Osteoblast (primary cell): ENCODE measurements around the gene SEPTIN2. TPM values are rescaled to one million over a fixed set of nuclear protein-coding genes. Genes with fewer than 3 reads are reported as not detected.
A peak's percentile ranks its signal among the peaks of the same experiment; 100 is the strongest.

Experiments
- DNase-seq: peaks from one replicate; pipeline ENCODE4 v3.0.0; 2011; ENCODE audit warnings: low spot score, mixed read lengths; ENCODE audit not compliant: insufficient read length; ENCODE audit errors: missing footprints
- H2AFZ ChIP-seq: 2 replicates; pipeline ENCODE4 v1.6.0; 2011; ENCODE audit warnings: mild to moderate bottlenecking, low read length
- H3K27ac ChIP-seq: 2 replicates; pipeline ENCODE4 v1.5.1; 2011; ENCODE audit warnings: mild to moderate bottlenecking, low read depth, low read length, moderate library complexity
- H3K27me3 ChIP-seq: 2 replicates; pipeline ENCODE4 v1.6.0; 2012; ENCODE audit warnings: mild to moderate bottlenecking, control low read depth, inconsistent platforms, low read length, moderate library complexity; ENCODE audit not compliant: insufficient read depth
- H3K36me3 ChIP-seq: 2 replicates; pipeline ENCODE4 v1.5.1; 2011; ENCODE audit warnings: mild to moderate bottlenecking, low read length, control low read depth, moderate library complexity; ENCODE audit not compliant: insufficient read depth
- H3K4me1 ChIP-seq: 2 replicates; pipeline ENCODE4 v1.5.1; 2011; ENCODE audit warnings: mild to moderate bottlenecking, low read length, control low read depth, moderate library complexity; ENCODE audit not compliant: insufficient read depth
- H3K4me2 ChIP-seq: 2 replicates; pipeline ENCODE4 v1.6.0; 2011; ENCODE audit warnings: mild to moderate bottlenecking, low read length; ENCODE audit not compliant: insufficient read depth
- H3K4me3 ChIP-seq: fragments of 200-600 bp; sonication (generic); 3 replicates; pipeline ENCODE4 v1.5.1; 2012; ENCODE audit warnings: mild to moderate bottlenecking, low read length, inconsistent platforms; ENCODE audit not compliant: insufficient read depth
- H3K79me2 ChIP-seq: 2 replicates; pipeline ENCODE4 v1.6.0; 2012; ENCODE audit warnings: mild to moderate bottlenecking, low read length, control low read depth, inconsistent platforms; ENCODE audit not compliant: insufficient read depth
- H3K9me3 ChIP-seq: 2 replicates; pipeline ENCODE4 v1.5.1; 2011; ENCODE audit warnings: low read depth, low read length, control low read depth
- H4K20me1 ChIP-seq: 2 replicates; pipeline ENCODE4 v1.6.0; 2012; ENCODE audit warnings: mild to moderate bottlenecking, low read length, control low read depth; ENCODE audit not compliant: insufficient read depth
- total RNA-seq: library from RNA; depleted of rRNA; stranded (reverse); fragments of >200 nt; gene quantifications from 2 replicates; pipeline ENCODE4 v1.2.3, GENCODE V29; 2012
- TF ChIP-seq, protein P1 (sequence below): IDR thresholded peaks from 2 replicates; pipeline ENCODE4 v1.5.1; 2011; ENCODE audit warnings: mild to moderate bottlenecking, low read depth, low read length, moderate library complexity; ENCODE audit errors: extremely low read depth

Gene SEPTIN2
- total RNA-seq, 1 donor = 418 TPM

DNA sequence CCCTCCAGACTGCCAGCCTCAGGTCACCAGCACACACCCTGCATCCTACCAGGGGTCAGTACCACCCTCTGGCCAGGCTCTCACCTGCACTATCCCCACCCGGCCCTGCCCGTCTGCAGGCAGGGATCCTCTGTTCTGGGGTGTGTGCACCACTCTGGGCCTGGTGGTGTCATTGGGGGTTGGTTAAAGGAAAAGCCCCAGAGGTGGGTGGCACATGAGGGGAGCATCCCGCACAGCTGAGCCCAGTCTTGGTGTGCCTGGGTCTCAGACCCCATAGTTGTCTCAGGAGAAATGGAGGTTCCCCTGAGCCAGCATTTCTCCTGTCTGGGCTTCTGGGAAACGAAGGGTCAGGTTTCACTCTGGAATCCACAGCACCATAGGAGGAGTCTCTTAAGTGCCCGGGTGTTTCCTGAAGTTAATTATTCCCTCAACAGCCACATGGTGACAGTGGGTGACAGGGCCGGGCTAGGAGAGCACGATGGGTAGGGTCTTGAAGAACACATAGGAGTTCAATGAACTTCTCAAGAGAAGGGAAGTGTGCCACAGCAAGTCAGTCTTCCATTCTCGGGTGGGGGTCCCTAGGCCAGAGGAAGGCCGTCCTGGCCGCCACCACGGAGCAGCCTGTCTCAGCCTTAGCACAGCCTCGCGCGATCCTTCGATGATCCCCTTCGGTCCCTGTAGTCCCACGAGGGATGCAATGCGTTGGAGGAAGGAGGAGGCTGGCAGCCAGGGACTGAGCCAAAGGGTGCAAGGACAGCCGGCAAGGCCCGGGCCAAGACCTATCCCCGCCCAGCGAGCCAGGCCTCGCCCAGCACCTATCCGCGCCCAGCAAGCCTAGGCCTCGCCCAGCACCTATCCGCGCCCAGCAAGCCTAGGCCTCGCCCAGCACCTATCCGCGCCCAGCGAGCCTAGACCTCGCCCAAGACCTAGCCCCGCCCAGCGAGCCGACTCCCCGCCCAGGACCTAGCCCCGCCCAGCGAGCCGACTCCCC, 39.2 kb downstream of the SEPTIN2 start:
- H3K4me1 ChIP-seq = peaks cover 17% of the 10 kb centered on the region
- H3K4me2 ChIP-seq = peak overlapping the region; percentile 35
- H3K36me3 ChIP-seq = peaks cover 51% of the 10 kb centered on the region
- H4K20me1 ChIP-seq = peaks cover 21% of the 10 kb centered on the region
- peak; percentile 65 for DNase-seq
- H3K79me2 ChIP-seq = peaks cover 37% of the 10 kb centered on the region
- no peaks in the 10 kb centered on the region for H3K27me3 ChIP-seq
- no peaks in the 10 kb centered on the region for H3K9me3 ChIP-seq
- TF ChIP-seq, protein P1, sequence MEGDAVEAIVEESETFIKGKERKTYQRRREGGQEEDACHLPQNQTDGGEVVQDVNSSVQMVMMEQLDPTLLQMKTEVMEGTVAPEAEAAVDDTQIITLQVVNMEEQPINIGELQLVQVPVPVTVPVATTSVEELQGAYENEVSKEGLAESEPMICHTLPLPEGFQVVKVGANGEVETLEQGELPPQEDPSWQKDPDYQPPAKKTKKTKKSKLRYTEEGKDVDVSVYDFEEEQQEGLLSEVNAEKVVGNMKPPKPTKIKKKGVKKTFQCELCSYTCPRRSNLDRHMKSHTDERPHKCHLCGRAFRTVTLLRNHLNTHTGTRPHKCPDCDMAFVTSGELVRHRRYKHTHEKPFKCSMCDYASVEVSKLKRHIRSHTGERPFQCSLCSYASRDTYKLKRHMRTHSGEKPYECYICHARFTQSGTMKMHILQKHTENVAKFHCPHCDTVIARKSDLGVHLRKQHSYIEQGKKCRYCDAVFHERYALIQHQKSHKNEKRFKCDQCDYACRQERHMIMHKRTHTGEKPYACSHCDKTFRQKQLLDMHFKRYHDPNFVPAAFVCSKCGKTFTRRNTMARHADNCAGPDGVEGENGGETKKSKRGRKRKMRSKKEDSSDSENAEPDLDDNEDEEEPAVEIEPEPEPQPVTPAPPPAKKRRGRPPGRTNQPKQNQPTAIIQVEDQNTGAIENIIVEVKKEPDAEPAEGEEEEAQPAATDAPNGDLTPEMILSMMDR = no peak
- peak overlapping the region; percentile 30 for H3K4me3 ChIP-seq
- no peak overlapping the region for H2AFZ ChIP-seq
- peak overlapping the region; percentile 31 for H3K27ac ChIP-seq

DNA sequence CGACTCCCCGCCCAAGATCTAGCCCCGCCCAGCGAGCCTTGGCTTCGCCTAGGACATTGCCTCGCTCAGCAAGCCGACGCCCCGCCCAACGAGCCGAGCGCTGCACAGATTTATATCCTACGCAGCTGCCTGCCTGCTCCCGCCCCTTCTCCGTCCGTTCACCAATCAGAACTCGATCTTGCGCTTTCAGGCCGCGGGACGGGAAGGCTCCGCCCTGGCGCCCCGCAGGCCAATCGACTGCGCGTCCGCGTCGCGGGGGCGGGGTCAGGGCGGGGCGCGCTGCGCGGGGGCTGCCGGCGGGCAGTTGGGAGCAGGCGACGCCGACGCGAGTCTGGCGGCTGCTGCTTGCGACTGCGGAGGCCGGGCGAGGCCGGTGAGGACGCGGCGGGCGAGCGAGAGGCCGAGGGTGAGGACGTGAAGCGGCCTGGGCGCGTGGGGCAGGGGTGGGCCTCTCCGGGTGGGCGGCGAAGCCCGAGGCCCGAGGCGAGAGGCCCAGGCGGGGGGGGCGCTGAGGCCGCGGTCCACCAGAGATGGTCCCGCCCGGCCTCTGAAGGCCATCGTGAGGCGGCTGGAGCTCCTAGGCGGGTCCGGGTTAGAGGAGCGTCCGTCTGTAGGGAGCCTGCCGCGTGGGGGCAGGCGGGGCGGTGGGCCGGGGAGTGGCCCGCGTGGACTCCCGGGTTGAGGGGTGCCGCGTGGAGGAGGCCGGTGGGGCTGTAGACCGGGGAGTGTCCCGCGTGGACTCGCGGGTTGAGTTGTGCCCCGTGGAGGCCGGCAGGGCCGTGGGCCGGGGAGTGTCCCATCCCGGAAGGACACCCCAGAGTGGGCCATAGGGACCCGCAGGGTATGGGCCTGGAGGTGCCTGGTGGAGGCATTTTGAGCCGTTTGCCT, 40.5 kb downstream of the SEPTIN2 start, which contains the start of gene FARP2:
TSS of gene FARP2 (plus strand) at position 303 of the 888 bp plus-strand sequence. CDS start 16,823 bp downstream, outside the sequence.
- peaks cover 23% of the 10 kb centered on the region for H3K4me1 ChIP-seq
- peak within 1 kb of the TSS; percentile 32 for H2AFZ ChIP-seq
- TF ChIP-seq, protein P1 = no peak
- peak within 1 kb of the TSS; percentile 92 for H3K4me3 ChIP-seq
- DNase-seq = peak; percentile 99
- H3K36me3 ChIP-seq = peaks cover 38% of the 10 kb centered on the region
- peak within 1 kb of the TSS; percentile 96 for H3K4me2 ChIP-seq
- peaks cover 22% of the 10 kb centered on the region for H4K20me1 ChIP-seq
- H3K79me2 ChIP-seq = peaks cover 50% of the 10 kb centered on the region
- H3K9me3 ChIP-seq = no peaks in the 10 kb centered on the region
- H3K27me3 ChIP-seq = no peaks in the 10 kb centered on the region
- H3K27ac ChIP-seq = peak within 1 kb of the TSS; percentile 48

DNA sequence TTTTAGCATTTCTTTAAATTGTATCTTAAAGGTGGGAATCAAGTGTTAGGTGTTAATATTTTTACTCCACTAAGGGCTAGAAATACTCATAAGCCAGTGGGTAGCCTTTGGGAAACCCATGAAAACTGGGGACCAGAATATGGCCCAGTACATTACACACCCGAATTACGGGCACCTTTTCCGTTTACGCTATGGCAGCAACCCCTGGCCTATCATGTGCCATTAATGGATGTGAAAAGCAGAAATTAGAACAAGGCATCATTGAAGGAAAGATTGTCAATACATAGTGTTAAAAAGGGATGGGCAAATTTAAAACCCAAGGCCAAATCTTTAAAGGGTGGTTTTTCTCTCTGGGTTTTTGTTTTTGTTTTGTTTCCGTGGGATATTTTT, 41.1 kb downstream of the SEPTIN2 start:
- H3K9me3 ChIP-seq = no peaks in the 10 kb centered on the region
- peaks cover 23% of the 10 kb centered on the region for H3K4me1 ChIP-seq
- H3K4me2 ChIP-seq = peak overlapping the region; percentile 96
- TF ChIP-seq, protein P1 = no peak
- H3K36me3 ChIP-seq = peaks cover 32% of the 10 kb centered on the region
- no peaks in the 10 kb centered on the region for H3K27me3 ChIP-seq
- H4K20me1 ChIP-seq = peaks cover 20% of the 10 kb centered on the region
- DNase-seq = no peak
- H3K79me2 ChIP-seq = peaks cover 54% of the 10 kb centered on the region
- peak overlapping the region; percentile 92 for H3K4me3 ChIP-seq
- H3K27ac ChIP-seq = peak overlapping the region; percentile 48
- H2AFZ ChIP-seq = peak overlapping the region; percentile 32
